ENCODE results near the gene MOB2. TPM values are rescaled to one million over a fixed set of nuclear protein-coding genes. Genes with fewer than 3 reads are reported as not detected.

Gene MOB2
- total RNA-seq, 1 experiment from 2014 or later, result 21.8 TPM

DNA sequence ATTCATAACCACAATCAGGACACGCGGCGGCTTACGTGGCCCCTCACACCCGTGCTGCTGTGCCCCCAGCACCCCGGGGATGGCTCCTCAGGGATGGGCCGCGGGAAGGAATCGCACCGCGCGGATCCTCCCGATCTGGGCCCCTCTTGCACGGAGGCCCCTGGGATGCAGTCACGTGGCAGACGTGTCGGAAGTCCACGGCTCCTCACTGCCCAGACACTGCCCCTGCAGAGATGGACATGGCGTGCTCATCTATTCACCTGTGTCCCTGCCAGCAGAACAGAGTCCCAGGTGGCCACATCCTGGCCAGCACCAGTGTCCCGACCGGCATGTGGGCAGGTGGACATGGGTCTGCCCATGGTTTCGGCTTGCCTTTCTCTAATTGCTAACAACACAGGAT lies 12.8 kb downstream of the MOB2 start:
- Histone ChIP-seq H3F3A (ENCODE audit: insufficient read depth, low read depth) (no peaks in the 10 kb centered on the region), H3K4me2 (no peak overlapping the region), H3K36me3 (ENCODE audit: low read depth) (no peaks in the 10 kb centered on the region), H3K9me3 (ENCODE audit: insufficient read depth, low read depth) (no peaks in the 10 kb centered on the region), H3K27me3 (ENCODE audit: insufficient read depth, low read depth) (no peaks in the 10 kb centered on the region), H3K4me1 (replicated peaks; ENCODE audit: insufficient read depth) (no peaks in the 10 kb centered on the region), H3K4me3 (no peak overlapping the region), H3K79me2 (ENCODE audit: low read depth) (no peaks in the 10 kb centered on the region), H3K27ac (no peak overlapping the region), H2AFZ (no peak overlapping the region), H4K20me1 (ENCODE audit: insufficient read depth) (no peaks in the 10 kb centered on the region), H3K9me2 (ENCODE audit: insufficient read depth) (no peaks in the 10 kb centered on the region)
- no peak for DNase-seq
- ChIA-PET CTCF (no interaction called here), POLR2A (ENCODE audit: unreplicated experiment) (no interaction called here)
- no TSS peak for BruUV-seq (replicated peaks)
- intact Hi-C loops (cut with micrococcal nuclease; ENCODE audit: unreplicated experiment), result no loop called here
- TF ChIP-seq, protein P1, sequence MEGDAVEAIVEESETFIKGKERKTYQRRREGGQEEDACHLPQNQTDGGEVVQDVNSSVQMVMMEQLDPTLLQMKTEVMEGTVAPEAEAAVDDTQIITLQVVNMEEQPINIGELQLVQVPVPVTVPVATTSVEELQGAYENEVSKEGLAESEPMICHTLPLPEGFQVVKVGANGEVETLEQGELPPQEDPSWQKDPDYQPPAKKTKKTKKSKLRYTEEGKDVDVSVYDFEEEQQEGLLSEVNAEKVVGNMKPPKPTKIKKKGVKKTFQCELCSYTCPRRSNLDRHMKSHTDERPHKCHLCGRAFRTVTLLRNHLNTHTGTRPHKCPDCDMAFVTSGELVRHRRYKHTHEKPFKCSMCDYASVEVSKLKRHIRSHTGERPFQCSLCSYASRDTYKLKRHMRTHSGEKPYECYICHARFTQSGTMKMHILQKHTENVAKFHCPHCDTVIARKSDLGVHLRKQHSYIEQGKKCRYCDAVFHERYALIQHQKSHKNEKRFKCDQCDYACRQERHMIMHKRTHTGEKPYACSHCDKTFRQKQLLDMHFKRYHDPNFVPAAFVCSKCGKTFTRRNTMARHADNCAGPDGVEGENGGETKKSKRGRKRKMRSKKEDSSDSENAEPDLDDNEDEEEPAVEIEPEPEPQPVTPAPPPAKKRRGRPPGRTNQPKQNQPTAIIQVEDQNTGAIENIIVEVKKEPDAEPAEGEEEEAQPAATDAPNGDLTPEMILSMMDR (conservative IDR thresholded peaks at IDR 0.05), result no peak

DNA sequence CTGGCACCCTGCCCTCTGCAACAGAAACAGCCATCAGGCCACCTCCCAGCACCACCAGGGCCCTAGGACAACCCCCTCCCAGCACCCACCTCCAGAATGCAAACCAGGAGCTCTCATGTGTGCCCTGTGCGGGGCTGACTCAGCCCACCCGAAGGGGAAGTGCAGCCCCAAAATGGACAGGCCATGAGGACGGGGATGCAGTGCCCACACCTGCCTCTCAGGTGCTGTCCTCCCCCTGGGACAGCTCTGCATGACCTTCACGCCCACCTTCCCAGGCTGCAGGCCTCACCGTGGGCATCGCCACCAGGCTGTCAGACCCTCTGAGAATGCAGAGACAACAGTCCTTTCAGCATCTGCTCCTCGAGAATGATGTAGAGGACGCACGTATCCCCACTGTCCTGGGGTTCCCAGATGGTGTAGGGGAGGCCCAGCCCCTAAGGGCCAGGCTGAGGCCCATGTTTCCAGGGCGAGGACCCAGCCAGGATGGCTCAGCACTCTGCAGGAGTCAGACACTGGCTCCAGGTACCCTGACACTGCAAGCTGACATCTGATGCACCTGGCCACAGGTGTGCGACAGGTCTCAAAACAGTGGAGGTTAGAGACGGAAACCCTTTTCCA lies 13.5 kb downstream of the MOB2 start:
- H3K36me3 ChIP-seq (ENCODE audit: low read depth), result no peaks in the 10 kb centered on the region
- H3K27ac ChIP-seq, result no peak overlapping the region
- H4K20me1 ChIP-seq (ENCODE audit: insufficient read depth), result no peaks in the 10 kb centered on the region
- H3K4me1 ChIP-seq (replicated peaks; ENCODE audit: insufficient read depth), result no peaks in the 10 kb centered on the region
- H3K4me2 ChIP-seq, result no peak overlapping the region
- no peaks in the 10 kb centered on the region for H3K27me3 ChIP-seq (ENCODE audit: insufficient read depth, low read depth)
- CTCF ChIA-PET, result no interaction called here
- no peaks in the 10 kb centered on the region for H3K79me2 ChIP-seq (ENCODE audit: low read depth)
- H3K9me2 ChIP-seq (ENCODE audit: insufficient read depth), result no peaks in the 10 kb centered on the region
- POLR2A ChIA-PET (ENCODE audit: unreplicated experiment), result no interaction called here
- TF ChIP-seq, protein P1 (conservative IDR thresholded peaks at IDR 0.05), result no peak
- TF ChIP-seq EZH2 (IDR thresholded peaks at IDR 0.05; ENCODE audit: low read depth), result no peak
- no peaks in the 10 kb centered on the region for H3K9me3 ChIP-seq (ENCODE audit: insufficient read depth, low read depth)
- DNase-seq, result no peak
- H2AFZ ChIP-seq, result no peak overlapping the region
- H3K4me3 ChIP-seq, result no peak overlapping the region
- no TSS peak for BruUV-seq (replicated peaks)
- intact Hi-C loops (cut with micrococcal nuclease; ENCODE audit: unreplicated experiment), result no loop called here
- H3F3A ChIP-seq (ENCODE audit: insufficient read depth, low read depth), result no peaks in the 10 kb centered on the region

DNA sequence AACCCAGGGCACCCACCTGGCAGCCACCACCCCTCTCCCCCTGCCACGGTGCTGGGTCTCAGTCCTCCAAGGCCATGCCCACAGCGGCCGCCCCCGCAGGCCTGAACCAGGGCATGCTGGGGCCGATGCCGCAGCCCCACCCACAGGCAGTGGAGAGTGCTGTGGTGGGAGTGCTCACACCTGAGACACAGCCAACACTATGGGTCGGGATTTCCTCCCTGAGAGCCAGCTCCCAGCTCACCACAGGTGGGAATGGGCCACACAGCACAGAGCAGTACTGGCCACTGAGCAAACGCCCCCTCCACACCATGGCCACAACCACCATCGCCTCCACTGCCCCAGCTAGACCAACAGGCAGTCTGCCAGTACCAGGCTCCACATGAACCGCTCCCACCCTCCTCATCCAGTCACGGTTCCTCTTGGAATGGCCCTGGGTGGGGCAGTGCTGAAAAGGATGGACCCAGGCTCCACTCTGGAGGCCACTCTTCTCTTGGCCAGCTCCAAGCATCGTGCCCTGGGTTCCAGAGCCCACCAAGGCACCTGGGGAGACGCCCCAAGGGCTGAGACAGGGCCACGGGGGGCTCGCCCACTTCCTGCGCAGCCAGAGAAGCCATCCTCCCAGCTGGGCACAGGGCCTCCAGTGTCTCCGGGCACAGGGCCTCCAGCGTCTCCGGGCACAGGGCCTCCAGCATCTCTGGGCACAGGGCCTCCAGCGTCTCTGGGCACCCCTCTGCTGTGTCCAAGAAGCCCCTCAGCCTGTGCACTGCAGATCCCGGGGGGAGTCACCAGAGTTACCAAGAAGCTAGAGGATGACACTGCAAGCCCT lies 14.2 kb downstream of the MOB2 start:
- Histone ChIP-seq H3K9me3 (ENCODE audit: insufficient read depth, low read depth) (no peaks in the 10 kb centered on the region), H3K27ac (no peak overlapping the region), H3F3A (ENCODE audit: insufficient read depth, low read depth) (no peaks in the 10 kb centered on the region), H4K20me1 (ENCODE audit: insufficient read depth) (no peaks in the 10 kb centered on the region), H3K27me3 (ENCODE audit: insufficient read depth, low read depth) (no peaks in the 10 kb centered on the region), H3K4me1 (replicated peaks; ENCODE audit: insufficient read depth) (no peaks in the 10 kb centered on the region), H3K36me3 (ENCODE audit: low read depth) (no peaks in the 10 kb centered on the region), H3K9me2 (ENCODE audit: insufficient read depth) (no peaks in the 10 kb centered on the region), H3K79me2 (ENCODE audit: low read depth) (no peaks in the 10 kb centered on the region), H2AFZ (no peak overlapping the region), H3K4me2 (no peak overlapping the region), H3K4me3 (no peak overlapping the region)
- TF ChIP-seq EZH2 (IDR thresholded peaks at IDR 0.05; ENCODE audit: low read depth), result no peak
- TF ChIP-seq, protein P1 (conservative IDR thresholded peaks at IDR 0.05), result no peak
- intact Hi-C loops (cut with micrococcal nuclease; ENCODE audit: unreplicated experiment), result no loop called here
- no peak for DNase-seq
- BruUV-seq (replicated peaks), result no TSS peak
- CTCF ChIA-PET, result no interaction called here
- POLR2A ChIA-PET (ENCODE audit: unreplicated experiment), result no interaction called here

Data from PC-9 (cell line).